ENCODE results near the gene RAI14.

DNA sequence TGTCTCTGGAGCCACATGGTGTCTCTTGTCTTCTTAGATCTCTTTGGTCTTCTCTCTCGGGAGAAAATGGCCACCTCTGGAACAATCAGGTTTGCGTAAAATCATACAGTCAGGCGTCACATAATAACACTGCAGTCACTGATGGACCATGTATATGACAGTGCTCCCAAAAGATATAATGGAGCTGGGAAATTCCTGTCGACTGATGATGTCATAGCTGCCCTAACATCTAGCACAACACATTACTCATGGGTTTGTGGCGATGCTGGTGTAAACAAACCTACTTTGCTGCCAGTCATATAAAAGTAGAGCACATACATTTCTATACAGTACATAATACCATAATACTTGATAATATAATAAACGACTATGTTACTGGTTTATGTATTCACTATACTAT, 30.1 kb upstream of the RAI14 start:
- TF ChIP-seq YY1 (IDR thresholded peaks at IDR 0.05; ENCODE audit: insufficient read depth, insufficient read length) (no peak), SUZ12 (IDR thresholded peaks at IDR 0.05; ENCODE audit: extremely low read depth, insufficient read depth, insufficient read length) (no peak), ZNF274 (IDR thresholded peaks at IDR 0.05; ENCODE audit: low read depth, low read length) (no peak)
